HG02970 (cell line): ENCODE data around the gene USP16.

Experiments
- ATAC-seq: cut with Tn5 transposase; IDR thresholded peaks from one replicate; pipeline ENCODE4 v1.9.1; 2021; ENCODE audit warnings: mild to moderate bottlenecking, moderate library complexity, moderate number of reproducible peaks; ENCODE audit not compliant: unreplicated experiment, low FRiP score

Gene USP16

GRCh38 chr21:29080454-29080941 is 56.0 kb downstream of the USP16 start:
- ATAC-seq = no peak

GRCh38 chr21:29082046-29082815 is 57.8 kb downstream of the USP16 start:
- ATAC-seq = no peak

- ATAC-seq = no peak
Measured at GRCh38 chr21:29083306-29083705, 58.8 kb downstream of the USP16 start.

DNA sequence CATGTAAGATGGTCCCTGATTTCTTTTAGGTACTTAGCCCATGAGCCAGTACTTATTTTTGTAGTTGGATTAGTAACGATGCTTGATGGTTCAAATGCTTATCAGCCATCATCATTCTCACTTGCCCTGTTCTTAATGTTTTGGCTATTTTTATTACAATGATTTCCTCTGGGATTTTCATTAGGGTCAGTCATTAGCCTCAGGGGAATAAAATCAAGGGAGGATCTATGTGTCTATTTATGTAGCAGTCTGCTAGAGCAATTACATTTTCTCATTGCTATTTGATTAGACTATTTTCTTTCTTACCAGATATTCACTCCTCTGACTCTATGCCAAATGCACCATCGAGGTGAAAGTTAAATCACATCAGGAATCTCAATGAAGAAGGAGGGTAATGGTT is 59.9 kb downstream of the USP16 start:
- ATAC-seq = no peak

GRCh38 chr21:29085106-29085752 is 60.8 kb downstream of the USP16 start:
- no peak for ATAC-seq

- no peak for ATAC-seq
Measured at GRCh38 chr21:29091033-29091432, 66.6 kb downstream of the USP16 start.

GRCh38 chr21:29092102-29092959 is 67.9 kb downstream of the USP16 start:
- ATAC-seq = no peak

DNA sequence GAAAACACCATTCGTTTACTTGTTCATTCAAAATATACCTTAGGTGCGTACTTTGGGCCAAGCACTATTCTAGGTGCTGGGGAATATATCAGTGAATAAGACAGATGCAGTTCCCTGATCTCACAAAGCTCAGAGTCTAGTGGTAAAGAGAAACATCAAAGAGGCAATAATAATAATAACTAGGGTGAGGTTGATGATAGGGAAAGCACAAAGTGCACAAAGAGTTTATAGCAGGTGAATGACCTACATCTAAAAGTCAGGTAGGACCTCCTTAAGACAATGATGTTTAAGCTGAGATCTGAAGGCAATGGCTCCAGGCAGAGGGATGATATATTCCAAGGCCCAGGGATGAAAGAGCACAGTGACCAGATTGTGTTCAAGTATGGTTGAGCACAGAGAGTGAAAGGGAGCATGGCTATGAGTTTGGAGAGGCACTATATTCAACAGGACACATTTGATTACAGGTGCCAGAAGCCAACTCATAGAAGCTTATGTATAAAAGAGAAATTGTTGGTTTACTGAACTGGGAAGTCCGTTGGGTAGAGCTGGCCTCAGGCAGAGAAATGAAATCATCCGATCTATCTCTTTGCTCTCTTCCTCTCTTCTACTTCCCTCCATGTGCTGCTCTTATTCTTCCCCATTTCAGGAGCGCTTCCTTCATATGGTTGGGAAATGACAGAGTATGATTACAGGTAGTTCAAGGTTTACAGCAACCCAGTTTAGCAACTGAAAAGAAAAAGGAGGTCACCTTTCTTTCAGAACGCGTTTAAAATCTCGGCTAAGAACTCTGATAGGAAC is 71.9 kb downstream of the USP16 start:
- no peak for ATAC-seq

DNA sequence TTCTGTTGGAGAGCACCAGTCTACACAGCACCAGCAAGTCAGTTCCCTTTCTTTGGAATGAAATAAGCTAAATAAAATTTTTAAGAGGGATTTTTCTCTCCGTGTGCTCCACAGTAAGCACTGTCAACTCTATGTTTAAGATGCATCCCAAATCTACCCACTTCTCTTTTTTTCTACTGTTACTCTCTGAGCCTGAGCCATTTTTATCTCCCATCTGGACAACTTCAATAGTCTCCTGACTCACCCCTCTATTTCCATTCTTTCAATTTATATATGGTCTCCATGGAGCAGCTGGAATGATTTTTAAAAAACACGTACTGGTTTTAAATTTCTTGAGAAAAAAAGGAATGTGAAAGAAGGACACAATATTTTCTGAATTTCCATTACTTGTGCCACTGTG is 73.7 kb downstream of the USP16 start:
- no peak for ATAC-seq

DNA sequence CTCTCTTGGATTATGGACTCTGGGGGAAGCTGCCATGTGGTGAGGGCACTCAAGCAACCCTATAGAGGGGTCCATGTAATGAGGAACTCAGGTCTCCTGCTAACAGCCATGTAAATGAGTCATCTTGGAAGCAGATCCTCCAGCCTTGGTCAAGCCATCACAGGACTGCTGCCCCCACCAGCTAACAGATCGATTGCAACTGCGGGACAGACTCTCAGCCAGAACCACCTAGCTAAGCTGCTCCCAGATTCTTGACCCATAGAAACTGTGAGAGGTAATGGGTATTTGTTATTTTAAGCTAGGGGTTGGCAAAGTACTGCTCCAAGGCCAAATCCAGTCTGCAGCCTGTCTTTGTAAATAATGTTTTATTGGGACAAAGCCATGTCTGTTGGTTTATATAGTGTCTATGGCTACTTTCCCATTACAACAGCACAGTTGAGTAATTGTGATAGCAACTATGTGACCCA is 78.4 kb downstream of the USP16 start:
- ATAC-seq = no peak
